ENCODE results near the gene PTPRG. TPM values are rescaled to one million over a fixed set of nuclear protein-coding genes. Genes with fewer than 3 reads are reported as not detected.
A peak's percentile ranks its signal among the peaks of the same experiment; 100 is the strongest.

PTPRG gene
- total RNA-seq, 4 donors from 2014 or later, result 51.9 to 56.8 (median 54.4) TPM

DNA sequence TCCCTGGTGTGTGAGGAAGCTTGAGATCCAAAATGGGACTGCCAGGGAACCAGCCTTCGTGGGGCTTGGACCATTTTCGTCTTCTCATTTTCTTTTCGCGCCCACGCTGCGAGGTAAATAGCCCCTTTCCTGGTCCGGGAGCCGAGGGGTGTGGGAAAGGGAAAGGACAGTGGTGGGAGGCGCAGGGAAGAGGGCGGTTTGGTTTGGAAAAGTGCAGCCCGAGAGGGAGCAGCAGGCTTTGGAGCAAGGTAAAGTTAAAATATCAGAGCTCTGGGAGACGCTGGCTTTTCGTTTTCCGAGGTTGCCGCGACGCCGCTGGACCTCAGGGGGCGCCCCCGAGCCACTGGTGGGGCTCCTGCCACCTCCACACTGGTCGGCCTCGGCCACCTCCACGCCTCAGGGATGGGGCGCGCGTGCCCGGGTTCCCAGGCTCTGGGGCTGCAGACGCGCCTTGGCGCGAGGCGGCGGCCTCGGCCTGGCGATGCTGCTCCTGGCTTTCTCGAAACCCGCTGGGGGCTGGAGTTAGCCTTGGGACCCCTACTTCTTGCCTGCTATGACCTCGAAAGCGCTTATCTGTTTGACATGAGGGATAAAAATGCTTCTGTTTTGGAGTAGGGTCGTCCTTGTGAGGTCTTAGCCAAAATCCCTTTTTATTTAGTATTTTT is 3.2 kb downstream of the PTPRG start:
- H3K4me1 ChIP-seq, result peaks cover 18 to 40% (median 39%) of the 10 kb centered on the region in 4 donors
- H3K9me3 ChIP-seq, result no peaks in the 10 kb centered on the region
- intact Hi-C loops (cut with DNase I), result loop anchor here (5.0 to 10.0 kb wide), 3 partner anchors 290 to 623 kb away; no protein-coding TSS in a partner anchor
- DNase-seq (ENCODE audit: extremely low spot score), result no peak
- no peaks in the 10 kb centered on the region for H3K27me3 ChIP-seq
- H3K4me3 ChIP-seq, result peak overlapping the region; percentile 63 to 89 (median 86)
- H3K27ac ChIP-seq (replicated peaks in 1 of 4), result peak overlapping the region; percentile 52 to 96 (median 92)
- TF ChIP-seq, protein P1, sequence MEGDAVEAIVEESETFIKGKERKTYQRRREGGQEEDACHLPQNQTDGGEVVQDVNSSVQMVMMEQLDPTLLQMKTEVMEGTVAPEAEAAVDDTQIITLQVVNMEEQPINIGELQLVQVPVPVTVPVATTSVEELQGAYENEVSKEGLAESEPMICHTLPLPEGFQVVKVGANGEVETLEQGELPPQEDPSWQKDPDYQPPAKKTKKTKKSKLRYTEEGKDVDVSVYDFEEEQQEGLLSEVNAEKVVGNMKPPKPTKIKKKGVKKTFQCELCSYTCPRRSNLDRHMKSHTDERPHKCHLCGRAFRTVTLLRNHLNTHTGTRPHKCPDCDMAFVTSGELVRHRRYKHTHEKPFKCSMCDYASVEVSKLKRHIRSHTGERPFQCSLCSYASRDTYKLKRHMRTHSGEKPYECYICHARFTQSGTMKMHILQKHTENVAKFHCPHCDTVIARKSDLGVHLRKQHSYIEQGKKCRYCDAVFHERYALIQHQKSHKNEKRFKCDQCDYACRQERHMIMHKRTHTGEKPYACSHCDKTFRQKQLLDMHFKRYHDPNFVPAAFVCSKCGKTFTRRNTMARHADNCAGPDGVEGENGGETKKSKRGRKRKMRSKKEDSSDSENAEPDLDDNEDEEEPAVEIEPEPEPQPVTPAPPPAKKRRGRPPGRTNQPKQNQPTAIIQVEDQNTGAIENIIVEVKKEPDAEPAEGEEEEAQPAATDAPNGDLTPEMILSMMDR (IDR thresholded peaks at IDR 0.05), result peak; percentile 60 to 83 (median 64)
- peak; percentile 57 to 60 for TF ChIP-seq POLR2AphosphoS5 (IDR thresholded peaks at IDR 0.05)
- no peak for TF ChIP-seq POLR2A (IDR thresholded peaks at IDR 0.05; ENCODE audit: low read depth)
- no peaks in the 10 kb centered on the region for H3K36me3 ChIP-seq
- 19% methylated on average over 18 of the region's 40 CpGs for WGBS

DNA sequence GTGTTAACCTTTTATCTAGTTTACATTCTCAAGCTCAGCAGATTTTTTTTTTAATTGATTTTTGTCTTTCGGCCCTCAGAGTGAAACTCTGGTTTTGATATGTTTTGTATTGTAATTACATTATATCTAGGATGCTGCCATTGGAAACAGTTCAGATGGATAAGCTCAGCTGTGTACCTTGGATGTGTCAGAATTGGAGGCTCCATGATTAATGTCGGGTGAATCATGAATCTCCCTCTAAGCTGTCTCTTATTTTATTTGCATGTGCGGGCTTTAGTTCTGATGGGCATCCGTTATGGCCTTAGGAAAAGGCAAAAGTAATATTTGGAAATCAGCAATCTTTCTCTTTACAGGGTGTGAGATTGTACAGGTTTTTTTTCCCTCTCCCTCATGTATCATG is 4.2 kb downstream of the PTPRG start:
- TF ChIP-seq POLR2AphosphoS5 (IDR thresholded peaks at IDR 0.05), result no peak
- 85% methylated on average over 4 of the region's 4 CpGs for WGBS

DNA sequence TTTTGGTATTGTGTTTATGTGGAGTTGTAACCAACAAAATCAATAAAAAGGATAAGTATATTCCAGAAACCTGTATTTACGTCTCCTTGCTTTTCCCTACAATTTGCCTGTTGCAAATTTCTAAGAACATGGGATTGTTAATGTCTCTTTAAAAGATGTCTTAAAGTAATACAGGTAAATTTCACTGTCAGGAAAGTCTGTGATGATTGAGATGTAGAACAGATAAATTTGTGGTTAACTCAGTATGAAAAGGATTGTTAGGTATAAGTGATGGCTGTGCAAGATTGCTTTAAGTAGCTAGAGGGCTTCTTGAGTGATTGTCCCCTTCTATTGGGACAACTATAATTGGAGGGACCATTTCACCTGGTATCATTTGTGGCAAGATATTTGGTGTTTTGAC is 6.8 kb downstream of the PTPRG start:
- no peak overlapping the region for H3K4me3 ChIP-seq
- H3K36me3 ChIP-seq, result no peaks in the 10 kb centered on the region
- TF ChIP-seq, protein P1 (IDR thresholded peaks at IDR 0.05), result no peak
- no peak for TF ChIP-seq EP300 (IDR thresholded peaks at IDR 0.05)
- peaks cover 24 to 35% (median 29%) of the 10 kb centered on the region in 4 donors for H3K4me1 ChIP-seq
- no peak for DNase-seq (ENCODE audit: extremely low spot score)
- no peaks in the 10 kb centered on the region for H3K9me3 ChIP-seq
- no peaks in the 10 kb centered on the region for H3K27me3 ChIP-seq
- intact Hi-C loops (cut with DNase I), result loop anchor here (10.0 kb wide), 2 partner anchors 287 to 357 kb away; no protein-coding TSS in a partner anchor
- H3K27ac ChIP-seq (replicated peaks in 1 of 4), result no peak overlapping the region
- WGBS, result 100% methylated on average over 1 of the region's 1 CpG

More for the DNA sequence above, 4.2 kb downstream of the PTPRG start:
- intact Hi-C loops (cut with DNase I), result loop anchor here (10.0 kb wide), 2 partner anchors 289 to 359 kb away; no protein-coding TSS in a partner anchor
- Histone ChIP-seq H3K36me3 (no peaks in the 10 kb centered on the region), H3K9me3 (no peaks in the 10 kb centered on the region), H3K27me3 (no peaks in the 10 kb centered on the region), H3K4me3 (no peak overlapping the region), H3K27ac (replicated peaks in 1 of 4) (no peak overlapping the region), H3K4me1 (peaks cover 18 to 43% (median 34%) of the 10 kb centered on the region in 4 donors)
- DNase-seq (ENCODE audit: extremely low spot score), result no peak

DNA sequence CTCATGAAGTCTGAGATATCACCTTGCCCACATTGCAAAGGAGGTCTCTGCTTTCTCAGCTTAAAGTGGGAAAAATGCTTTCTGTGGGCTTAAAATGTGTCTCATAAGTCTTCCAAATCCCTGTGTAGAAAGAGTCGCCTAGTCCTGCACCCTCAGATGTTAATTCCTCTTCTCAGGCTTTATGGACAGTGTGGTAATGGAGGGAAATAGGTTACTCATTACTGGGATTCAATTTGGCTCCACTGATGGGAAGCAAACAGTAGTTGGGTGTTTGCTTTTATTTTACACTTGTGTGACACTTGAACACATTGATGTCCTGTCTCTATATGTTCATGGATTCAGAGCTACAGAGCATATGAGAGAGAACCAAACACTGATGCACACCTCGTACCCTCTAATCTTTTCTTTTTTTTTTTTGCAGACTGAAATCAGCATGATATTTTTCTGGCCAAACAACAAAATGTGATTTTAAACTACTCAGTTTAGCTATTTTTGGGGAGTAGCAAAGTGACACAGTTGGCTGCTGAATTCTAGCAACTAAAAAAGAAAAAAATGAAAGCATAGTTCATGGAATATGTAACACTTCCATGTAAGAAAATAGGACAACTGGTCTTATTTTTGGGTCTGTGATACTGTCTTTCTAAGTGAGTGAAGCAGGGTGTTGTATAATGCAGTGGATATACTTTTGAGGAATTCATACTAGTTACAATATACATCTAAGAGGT is 8.6 kb downstream of the PTPRG start:
- H3K36me3 ChIP-seq, result no peaks in the 10 kb centered on the region
- TF ChIP-seq POLR2A (IDR thresholded peaks at IDR 0.05; ENCODE audit: low read depth) (no peak), POLR2AphosphoS5 (IDR thresholded peaks at IDR 0.05) (no peak), EP300 (IDR thresholded peaks at IDR 0.05) (no peak)
- TF ChIP-seq, protein P1 (IDR thresholded peaks at IDR 0.05), result no peak
- intact Hi-C loops (cut with DNase I), result loop anchor here (10.0 kb wide), 2 partner anchors 285 to 355 kb away; no protein-coding TSS in a partner anchor
- 77% methylated on average over 2 of the region's 2 CpGs for WGBS
- H3K4me1 ChIP-seq, result peaks cover 5 to 16% (median 15%) of the 10 kb centered on the region in 4 donors
- no peak for DNase-seq (ENCODE audit: extremely low spot score)
- H3K9me3 ChIP-seq, result no peaks in the 10 kb centered on the region
- H3K27ac ChIP-seq (replicated peaks in 1 of 4), result no peak overlapping the region
- H3K27me3 ChIP-seq, result no peaks in the 10 kb centered on the region
- H3K4me3 ChIP-seq, result no peak overlapping the region

DNA sequence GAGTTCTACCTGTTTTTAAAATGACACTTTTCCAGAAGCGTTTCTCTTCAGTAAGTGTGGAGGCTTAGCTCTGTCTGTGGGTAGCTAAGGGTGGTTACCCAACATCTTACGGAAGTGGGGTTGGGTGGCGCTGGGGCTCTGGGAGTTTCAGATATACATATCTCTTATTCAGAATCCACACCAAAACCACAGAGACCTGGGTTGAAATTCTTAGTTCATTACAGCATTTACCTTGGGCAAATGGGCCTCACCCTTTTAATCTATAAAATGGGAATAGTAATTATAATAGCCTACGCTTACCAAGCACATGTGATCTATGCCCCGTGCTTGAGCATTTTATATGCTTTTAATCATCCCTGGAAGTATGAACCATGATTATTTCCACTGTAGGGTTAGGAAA is 9.4 kb downstream of the PTPRG start:
- Histone ChIP-seq H3K4me3 (no peak overlapping the region), H3K27ac (replicated peaks in 1 of 4) (no peak overlapping the region), H3K36me3 (no peaks in the 10 kb centered on the region), H3K27me3 (no peaks in the 10 kb centered on the region), H3K9me3 (no peaks in the 10 kb centered on the region), H3K4me1 (peaks cover 0 to 10% (median 9%) of the 10 kb centered on the region in 4 donors)
- intact Hi-C loops (cut with DNase I), result no loop called here
- TF ChIP-seq POLR2A (IDR thresholded peaks at IDR 0.05; ENCODE audit: low read depth) (no peak), POLR2AphosphoS5 (IDR thresholded peaks at IDR 0.05) (no peak), EP300 (IDR thresholded peaks at IDR 0.05) (no peak)
- DNase-seq (ENCODE audit: extremely low spot score), result no peak
- 93% methylated on average over 5 of the region's 5 CpGs for WGBS

Data from esophagus muscularis mucosa (tissue), 4 donors.